Stimulated activated memory B cell treated with anti-CD40 and anti-IgM and Interleukin-4, amounts not matched to agents 10 μg/mL and 1 μg/mL and 100 μg/mL, for 72 hours (primary cell): ENCODE data around the gene WWOX.

Source experiments
- ATAC-seq: fragments of 150-1000 bp; cut with Tn5 transposase; 2 replicates; pipeline ENCODE4 v1.10.0; 2021
- H3K27ac Mint-ChIP-seq: one replicate; pipeline ENCODE4 v1.8.0; 2022; ENCODE audit warnings: mild to moderate bottlenecking, mixed read lengths
- H3K27me3 Mint-ChIP-seq: one replicate; pipeline ENCODE4 v1.8.0; 2022; ENCODE audit warnings: mixed read lengths
- H3K36me3 Mint-ChIP-seq: one replicate; pipeline ENCODE4 v1.8.0; 2022; ENCODE audit warnings: mixed read lengths
- H3K4me1 Mint-ChIP-seq: one replicate; pipeline ENCODE4 v1.8.0; 2022; ENCODE audit warnings: mixed read lengths
- H3K4me3 Mint-ChIP-seq: one replicate; pipeline ENCODE4 v1.8.0; 2022; ENCODE audit warnings: mild to moderate bottlenecking, moderate library complexity, mixed read lengths
- H3K9me3 Mint-ChIP-seq: one replicate; pipeline ENCODE4 v1.8.0; 2022; ENCODE audit warnings: mixed read lengths

The WWOX gene

DNA sequence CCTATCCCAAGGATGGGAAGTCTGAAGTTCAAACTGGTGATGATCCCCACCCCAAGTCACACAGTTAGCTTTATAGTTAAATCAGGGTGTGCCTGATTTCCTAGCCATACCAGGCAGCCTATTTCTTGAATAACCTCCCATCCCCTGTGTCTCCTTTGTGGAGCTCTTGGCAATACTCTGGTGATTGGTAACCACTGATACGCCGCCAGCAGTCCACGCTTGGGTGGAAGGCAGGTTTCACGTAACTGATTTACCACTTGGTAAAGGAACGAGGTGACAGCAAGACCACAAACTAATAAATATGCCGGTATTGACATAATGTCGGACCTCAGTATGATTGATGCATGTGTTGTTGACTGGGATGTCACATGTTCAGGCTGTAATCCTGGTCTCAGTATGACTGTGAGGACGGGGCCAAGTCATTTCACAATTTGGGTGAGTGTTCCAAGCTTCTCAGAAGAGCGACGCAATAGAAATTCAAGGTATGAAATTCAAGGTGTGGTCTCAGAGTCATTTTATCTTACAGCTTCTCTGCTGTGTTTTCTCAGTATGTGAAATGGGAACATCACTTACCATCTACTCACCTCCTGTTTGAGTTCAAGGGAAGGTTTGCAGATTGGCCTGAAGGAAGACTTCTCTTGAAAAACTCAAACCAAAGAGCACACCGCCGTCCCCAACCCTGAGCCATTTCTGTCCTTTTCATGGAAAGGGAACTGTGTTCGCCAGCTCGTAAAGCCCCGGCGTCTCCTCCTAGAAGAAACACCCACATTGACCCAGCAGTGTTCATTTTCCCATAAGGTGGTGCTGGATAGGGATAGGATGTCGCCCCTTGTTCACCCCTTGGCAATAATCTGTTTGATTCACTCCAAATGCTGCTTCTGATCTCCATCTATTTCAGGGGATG lies 678.9 kb downstream of the WWOX start:
- ATAC-seq = peak; percentile 67
- Mint-ChIP-seq H3K27me3 (no peaks in the 10 kb centered on the region), H3K9me3 (no peaks in the 10 kb centered on the region), H3K4me1 (peaks cover 5% of the 10 kb centered on the region), H3K36me3 (peaks cover 7% of the 10 kb centered on the region), H3K4me3 (no peak overlapping the region), H3K27ac (no peak overlapping the region)

DNA sequence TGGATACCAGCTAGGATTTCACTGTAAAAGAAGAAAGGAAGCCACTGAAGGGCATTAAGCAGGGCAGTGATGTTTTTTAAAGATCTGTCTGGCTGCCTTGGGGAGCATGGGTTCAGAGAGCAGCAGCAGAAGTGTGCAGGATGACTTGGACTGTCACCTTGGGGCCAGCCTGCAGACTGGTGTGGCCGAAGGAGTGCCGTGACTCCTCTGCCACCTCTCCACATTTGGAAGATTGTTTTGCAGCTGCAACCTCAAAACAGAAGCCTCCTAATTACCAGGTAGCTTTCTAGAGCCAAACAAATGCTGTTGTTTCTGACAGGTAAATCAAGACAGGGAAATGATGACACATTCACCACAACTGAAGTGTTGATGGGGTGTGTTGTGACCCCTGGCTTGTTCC lies 681.4 kb downstream of the WWOX start:
- Mint-ChIP-seq H3K4me3 (no peak overlapping the region), H3K27ac (no peak overlapping the region), H3K4me1 (peaks cover 5% of the 10 kb centered on the region), H3K9me3 (no peaks in the 10 kb centered on the region), H3K27me3 (no peaks in the 10 kb centered on the region), H3K36me3 (peaks cover 7% of the 10 kb centered on the region)
- ATAC-seq = no peak

DNA sequence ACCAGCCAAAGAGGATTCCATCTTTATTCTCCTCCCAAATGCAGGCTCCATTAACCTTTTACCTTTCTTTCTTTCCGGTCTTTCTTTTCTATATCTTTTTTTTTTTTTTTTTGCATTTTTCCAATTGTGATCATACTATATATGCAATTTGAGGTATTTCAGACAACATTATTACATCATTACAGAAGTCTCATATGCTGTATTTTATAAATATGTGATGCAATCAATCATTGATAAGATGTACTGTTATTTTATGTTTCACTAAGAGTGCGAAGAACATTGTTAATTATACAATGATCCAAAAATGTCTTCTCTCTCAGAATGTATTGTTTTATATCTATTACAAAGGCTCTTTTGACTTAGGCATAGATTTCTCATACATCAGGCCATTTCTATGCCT lies 683.1 kb downstream of the WWOX start:
- ATAC-seq = no peak
- H3K4me3 Mint-ChIP-seq = no peak overlapping the region
- H3K36me3 Mint-ChIP-seq = peaks cover 7% of the 10 kb centered on the region
- no peak overlapping the region for H3K27ac Mint-ChIP-seq
- no peaks in the 10 kb centered on the region for H3K9me3 Mint-ChIP-seq
- H3K27me3 Mint-ChIP-seq = no peaks in the 10 kb centered on the region
- H3K4me1 Mint-ChIP-seq = peaks cover 5% of the 10 kb centered on the region

DNA sequence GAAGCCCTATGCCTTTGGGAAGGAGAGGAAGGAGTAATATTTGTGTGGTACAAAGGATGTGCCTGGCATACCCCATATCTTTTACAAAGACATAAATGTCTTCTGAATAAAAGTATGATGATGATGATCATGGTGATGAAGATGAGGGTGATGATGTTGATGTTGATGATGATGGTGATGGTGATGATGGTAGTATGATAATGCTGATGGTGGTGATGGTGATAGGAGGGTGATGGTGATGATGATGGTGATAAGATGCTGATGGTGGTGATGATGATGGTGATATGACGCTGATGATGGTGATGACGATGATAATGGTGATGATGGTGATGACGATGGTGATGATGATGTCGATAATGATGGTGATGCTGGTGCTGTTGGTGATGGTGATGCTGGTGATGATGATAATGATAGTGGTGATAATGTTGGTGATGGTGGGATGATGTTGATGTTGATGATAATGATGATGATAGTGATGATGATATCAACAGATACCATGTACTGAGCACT lies 684.2 kb downstream of the WWOX start:
- Mint-ChIP-seq H3K36me3 (peaks cover 7% of the 10 kb centered on the region), H3K27ac (no peak overlapping the region), H3K4me3 (no peak overlapping the region), H3K9me3 (no peaks in the 10 kb centered on the region), H3K4me1 (no peaks in the 10 kb centered on the region), H3K27me3 (no peaks in the 10 kb centered on the region)
- no peak for ATAC-seq

DNA sequence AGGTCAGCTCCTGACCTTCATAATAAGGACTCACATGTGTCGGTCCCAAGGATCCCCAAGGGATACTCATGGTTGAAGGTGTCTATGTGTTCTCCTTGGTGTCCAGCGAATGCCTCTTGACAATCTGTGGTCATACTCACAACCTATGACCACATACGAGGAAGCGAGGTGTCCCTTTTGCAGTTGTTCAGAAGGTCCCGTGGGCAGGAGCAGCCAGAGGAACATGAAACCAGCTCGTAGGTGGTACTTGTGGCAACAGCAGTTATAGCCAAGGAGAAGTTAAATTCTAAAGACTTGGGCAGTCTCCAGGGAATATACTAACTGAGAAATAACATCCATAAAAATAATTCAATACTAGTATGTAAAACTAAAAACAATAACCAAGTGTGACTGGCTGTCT lies 685.3 kb downstream of the WWOX start:
- Mint-ChIP-seq H3K9me3 (no peaks in the 10 kb centered on the region), H3K4me3 (no peak overlapping the region), H3K36me3 (peaks cover 7% of the 10 kb centered on the region), H3K27me3 (no peaks in the 10 kb centered on the region), H3K27ac (no peak overlapping the region), H3K4me1 (no peaks in the 10 kb centered on the region)
- peak; percentile 36 for ATAC-seq

DNA sequence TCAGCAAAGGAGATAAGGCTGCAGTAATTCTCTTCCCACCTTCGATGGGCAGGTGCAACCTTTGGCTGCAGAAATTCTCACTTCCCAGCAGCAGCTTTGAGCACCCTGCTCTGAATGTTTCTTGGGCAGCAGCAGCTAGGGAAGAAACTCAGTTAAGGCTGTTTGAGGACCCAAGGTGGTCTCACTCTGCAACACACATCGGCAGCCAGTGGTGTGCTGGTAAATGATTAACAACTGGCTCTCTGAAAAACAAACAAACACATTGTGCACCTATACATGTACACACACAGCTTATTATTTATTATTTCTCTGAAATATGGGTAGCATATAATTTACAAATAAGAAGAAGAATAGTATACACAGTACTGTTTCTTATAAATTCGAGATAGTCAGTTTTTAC lies 685.8 kb downstream of the WWOX start:
- no peak for ATAC-seq
- H3K27ac Mint-ChIP-seq = no peak overlapping the region
- H3K9me3 Mint-ChIP-seq = no peaks in the 10 kb centered on the region
- peaks cover 7% of the 10 kb centered on the region for H3K36me3 Mint-ChIP-seq
- no peaks in the 10 kb centered on the region for H3K27me3 Mint-ChIP-seq
- no peak overlapping the region for H3K4me3 Mint-ChIP-seq
- no peaks in the 10 kb centered on the region for H3K4me1 Mint-ChIP-seq

DNA sequence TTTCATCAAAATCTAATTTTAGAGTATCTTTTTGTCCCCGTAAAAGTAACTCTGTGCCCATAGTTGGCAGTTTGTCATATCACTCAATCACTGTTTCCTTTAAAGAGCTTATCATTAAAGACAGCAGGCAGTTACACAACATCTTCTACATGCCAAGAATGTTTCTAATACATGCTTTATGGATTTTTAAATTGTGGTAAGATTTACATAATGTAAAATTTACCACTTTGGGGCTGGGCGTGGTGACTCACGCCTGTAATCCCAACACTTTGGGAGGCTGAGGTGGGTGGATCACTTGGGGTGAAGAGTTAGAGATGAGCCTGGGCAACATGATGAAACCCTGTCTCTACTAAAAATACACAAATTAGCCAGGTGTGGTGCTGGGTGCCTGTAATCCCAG lies 687.2 kb downstream of the WWOX start:
- no peak for ATAC-seq
- no peaks in the 10 kb centered on the region for H3K4me1 Mint-ChIP-seq
- no peak overlapping the region for H3K27ac Mint-ChIP-seq
- peaks cover 7% of the 10 kb centered on the region for H3K36me3 Mint-ChIP-seq
- no peaks in the 10 kb centered on the region for H3K9me3 Mint-ChIP-seq
- no peaks in the 10 kb centered on the region for H3K27me3 Mint-ChIP-seq
- no peak overlapping the region for H3K4me3 Mint-ChIP-seq

DNA sequence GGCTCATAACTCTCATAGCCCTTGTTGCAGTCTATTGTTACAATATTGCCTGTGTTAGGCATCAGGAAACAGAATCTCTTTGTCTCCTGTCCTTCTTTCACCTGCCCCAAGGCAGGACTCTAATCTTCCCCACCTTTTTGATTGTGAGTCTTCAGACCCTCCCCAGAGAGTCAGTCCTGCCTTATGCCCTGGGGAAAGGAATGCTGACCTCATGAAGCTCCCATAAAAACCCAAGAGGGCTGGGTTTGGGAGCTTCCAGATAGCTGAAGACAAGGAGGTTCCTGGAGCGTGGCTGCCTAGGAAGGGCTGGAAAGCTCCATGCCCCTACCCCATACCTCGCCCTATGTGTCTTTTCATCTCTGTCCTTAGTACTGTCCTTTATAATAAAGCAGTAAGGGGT lies 688.8 kb downstream of the WWOX start:
- Mint-ChIP-seq H3K36me3 (no peaks in the 10 kb centered on the region), H3K4me3 (no peak overlapping the region), H3K4me1 (no peaks in the 10 kb centered on the region), H3K27ac (no peak overlapping the region), H3K9me3 (no peaks in the 10 kb centered on the region), H3K27me3 (no peaks in the 10 kb centered on the region)
- ATAC-seq = no peak

DNA sequence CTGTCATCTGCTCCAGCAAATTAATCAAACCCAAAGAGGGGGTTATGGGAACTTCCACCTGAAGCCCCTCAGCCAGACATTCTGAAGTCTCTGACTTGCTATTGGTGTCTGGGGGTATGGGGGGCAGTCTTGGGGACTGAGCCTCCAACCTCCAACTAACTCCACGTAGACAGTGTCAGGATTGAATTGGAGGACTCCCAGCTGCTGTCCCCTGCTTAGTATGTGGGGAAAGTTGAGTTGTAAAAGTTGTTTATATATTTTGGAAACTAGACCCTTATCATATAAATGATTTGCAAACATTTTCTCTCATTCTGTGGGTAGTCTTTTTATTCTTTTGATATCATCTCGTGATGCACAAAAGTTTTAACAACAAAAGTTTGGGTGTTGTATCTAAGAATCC lies 689.2 kb downstream of the WWOX start:
- Mint-ChIP-seq H3K9me3 (no peaks in the 10 kb centered on the region), H3K36me3 (no peaks in the 10 kb centered on the region), H3K4me1 (no peaks in the 10 kb centered on the region), H3K27ac (no peak overlapping the region), H3K27me3 (no peaks in the 10 kb centered on the region), H3K4me3 (no peak overlapping the region)
- no peak for ATAC-seq

DNA sequence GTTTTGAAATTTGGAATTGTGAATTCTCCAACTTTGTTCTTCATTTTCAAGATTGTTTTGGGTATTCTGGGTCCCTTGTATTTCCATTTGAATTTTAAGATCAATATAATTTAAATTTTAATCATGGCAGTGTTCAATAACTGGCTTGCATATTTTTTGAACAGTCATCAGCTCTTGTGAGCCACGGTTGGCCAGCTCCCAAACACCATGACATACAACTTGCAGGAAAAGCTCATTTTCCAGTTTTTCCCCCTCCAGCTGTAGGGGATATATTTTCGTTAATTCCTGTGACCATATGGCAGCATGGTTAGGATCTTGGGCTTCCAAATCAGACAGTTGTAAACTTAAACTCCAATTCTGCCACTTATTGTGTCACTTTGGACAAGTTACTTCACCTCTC lies 690.1 kb downstream of the WWOX start:
- H3K4me1 Mint-ChIP-seq = no peaks in the 10 kb centered on the region

DNA sequence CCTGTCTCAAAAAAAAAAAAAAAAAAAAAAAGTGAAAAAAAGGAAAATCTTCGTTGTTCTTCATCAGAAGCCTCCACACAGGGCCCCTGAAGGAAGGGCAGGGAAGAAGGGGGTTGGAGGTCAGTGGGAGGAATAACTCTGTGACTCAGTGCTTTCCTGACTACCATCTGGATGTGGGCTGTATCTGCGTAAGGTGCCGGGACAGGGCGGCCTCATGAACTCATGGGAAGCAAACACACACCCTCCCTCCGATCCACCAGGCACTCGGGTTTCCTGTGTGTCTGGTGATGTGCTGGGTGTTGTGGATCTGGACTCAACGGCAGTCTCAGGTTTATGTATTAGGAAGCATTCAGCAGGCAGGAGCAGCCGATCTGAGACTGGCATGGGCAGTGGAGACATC lies 691.6 kb downstream of the WWOX start:
- Mint-ChIP-seq H3K4me3 (no peak overlapping the region), H3K27me3 (no peaks in the 10 kb centered on the region), H3K9me3 (no peaks in the 10 kb centered on the region), H3K27ac (no peak overlapping the region), H3K4me1 (no peaks in the 10 kb centered on the region), H3K36me3 (no peaks in the 10 kb centered on the region)
- no peak for ATAC-seq

More for the DNA sequence above, 690.1 kb downstream of the WWOX start:
- H3K36me3 Mint-ChIP-seq = no peaks in the 10 kb centered on the region
- H3K9me3 Mint-ChIP-seq = no peaks in the 10 kb centered on the region
- no peak overlapping the region for H3K27ac Mint-ChIP-seq
- H3K27me3 Mint-ChIP-seq = no peaks in the 10 kb centered on the region
- no peak for ATAC-seq
- no peak overlapping the region for H3K4me3 Mint-ChIP-seq

DNA sequence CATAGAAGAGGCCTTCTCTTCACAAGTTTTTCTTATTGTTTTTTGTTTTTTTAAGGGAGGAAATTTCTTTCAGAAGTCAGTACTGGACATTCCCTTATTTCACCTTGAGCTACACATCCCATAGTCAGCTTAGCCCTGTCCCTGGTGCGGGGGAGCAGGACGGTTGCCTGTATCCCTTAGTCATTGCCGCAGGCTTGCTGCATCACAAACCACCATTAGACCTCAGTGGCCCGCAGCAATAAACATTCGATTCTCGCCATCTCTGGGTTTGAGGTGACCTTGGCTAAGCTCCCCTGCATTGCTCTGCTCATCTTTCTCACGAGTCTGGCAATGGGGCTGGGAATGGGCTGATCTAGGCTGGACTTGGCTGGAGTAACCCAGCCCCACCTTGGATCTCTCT lies 692.5 kb downstream of the WWOX start:
- Mint-ChIP-seq H3K4me1 (no peaks in the 10 kb centered on the region), H3K27ac (no peak overlapping the region), H3K27me3 (no peaks in the 10 kb centered on the region), H3K36me3 (no peaks in the 10 kb centered on the region), H3K9me3 (no peaks in the 10 kb centered on the region), H3K4me3 (no peak overlapping the region)
- ATAC-seq = no peak

DNA sequence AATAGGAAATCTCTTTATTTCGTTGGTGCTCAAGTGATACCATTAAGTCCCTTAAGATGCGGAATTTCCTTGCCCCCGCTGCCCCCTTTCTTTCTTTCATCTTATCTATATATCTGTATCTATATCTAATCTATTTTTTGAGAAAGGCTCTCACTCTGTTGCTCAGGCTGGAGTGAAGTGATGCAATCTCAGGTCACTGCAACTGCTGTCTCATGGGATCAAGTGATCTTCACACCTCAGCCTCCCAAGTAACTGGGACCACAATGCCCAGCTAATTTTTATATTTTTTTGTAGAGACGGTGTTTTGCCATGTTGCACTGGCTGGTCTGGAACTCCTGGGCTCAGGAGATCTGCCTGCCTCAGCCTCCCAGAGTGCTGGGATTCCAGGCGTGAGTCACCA lies 693.5 kb downstream of the WWOX start:
- no peak overlapping the region for H3K27ac Mint-ChIP-seq
- no peaks in the 10 kb centered on the region for H3K4me1 Mint-ChIP-seq
- no peaks in the 10 kb centered on the region for H3K27me3 Mint-ChIP-seq
- H3K4me3 Mint-ChIP-seq = no peak overlapping the region
- ATAC-seq = no peak
- no peaks in the 10 kb centered on the region for H3K9me3 Mint-ChIP-seq
- H3K36me3 Mint-ChIP-seq = no peaks in the 10 kb centered on the region

DNA sequence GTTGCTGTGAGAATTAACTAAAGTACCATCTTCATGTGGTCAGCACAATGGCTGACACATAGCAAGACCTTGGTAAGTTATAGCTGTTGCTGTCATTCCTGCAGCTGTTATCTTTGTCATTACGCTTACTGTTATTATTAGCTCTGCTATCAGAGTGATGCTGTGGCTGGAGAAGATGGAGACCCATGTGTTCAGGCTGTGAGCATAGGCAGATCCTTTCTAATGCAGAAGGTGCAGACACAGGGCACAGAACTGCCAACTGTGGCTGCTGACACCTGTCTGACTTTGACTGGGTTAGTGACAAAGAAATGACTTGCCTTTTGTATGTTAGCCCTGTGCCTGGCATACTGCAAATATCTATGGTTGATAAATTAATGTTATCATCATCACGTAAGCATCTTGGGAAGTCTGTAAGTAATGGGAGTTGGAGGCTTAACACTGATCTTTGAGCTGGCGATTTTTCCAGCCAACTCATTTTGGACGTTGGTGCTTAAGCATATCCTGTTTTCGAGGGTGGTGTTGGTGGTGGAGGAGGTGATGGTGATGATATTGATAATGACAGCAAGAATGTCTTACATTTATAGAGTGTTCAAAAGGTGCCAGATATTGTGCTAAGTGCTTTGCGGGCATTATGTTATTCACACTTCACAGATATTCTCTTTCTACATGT lies 695.3 kb downstream of the WWOX start:
- no peak for ATAC-seq
- H3K4me3 Mint-ChIP-seq = no peak overlapping the region
- no peaks in the 10 kb centered on the region for H3K36me3 Mint-ChIP-seq
- no peaks in the 10 kb centered on the region for H3K9me3 Mint-ChIP-seq
- H3K4me1 Mint-ChIP-seq = no peaks in the 10 kb centered on the region
- no peaks in the 10 kb centered on the region for H3K27me3 Mint-ChIP-seq
- H3K27ac Mint-ChIP-seq = no peak overlapping the region

DNA sequence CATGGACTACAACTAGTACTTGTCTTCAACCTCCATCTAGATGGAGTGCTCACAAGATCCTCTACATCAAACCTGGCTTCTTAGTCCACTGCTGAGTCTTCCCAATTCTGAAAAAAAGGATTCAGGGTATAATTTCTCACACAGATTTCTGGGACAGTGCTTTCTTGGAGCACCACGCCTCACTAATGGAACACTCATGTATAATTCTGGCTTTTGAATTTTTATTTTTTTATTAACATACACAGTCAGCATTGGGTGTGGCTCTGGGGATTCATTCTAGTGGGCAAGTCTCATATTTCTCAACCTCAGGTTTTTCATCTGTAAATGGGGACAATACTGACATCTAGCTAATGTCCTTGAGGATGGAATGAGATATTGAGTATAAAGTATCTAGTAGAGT lies 696.0 kb downstream of the WWOX start:
- no peak overlapping the region for H3K27ac Mint-ChIP-seq
- no peak overlapping the region for H3K4me3 Mint-ChIP-seq

More for the DNA sequence above, 696.0 kb downstream of the WWOX start:
- no peaks in the 10 kb centered on the region for H3K4me1 Mint-ChIP-seq
- H3K27me3 Mint-ChIP-seq = no peaks in the 10 kb centered on the region
- no peaks in the 10 kb centered on the region for H3K36me3 Mint-ChIP-seq
- no peaks in the 10 kb centered on the region for H3K9me3 Mint-ChIP-seq
- no peak for ATAC-seq
